NCI-H1105 (cell line): ENCODE results near the gene ADCY7.
A peak's percentile ranks its signal among the peaks of the same experiment; 100 is the strongest.
"Not testable (repeated sequence)": the region's sequence is repeated elsewhere in the genome, so short reads cannot be mapped to it uniquely, and the experiment has no call there.

Experiments used
- DNase-seq: peaks from one replicate; lab custom pipeline; 2025; lab: John Stamatoyannopoulos, UW

ADCY7 gene

DNA sequence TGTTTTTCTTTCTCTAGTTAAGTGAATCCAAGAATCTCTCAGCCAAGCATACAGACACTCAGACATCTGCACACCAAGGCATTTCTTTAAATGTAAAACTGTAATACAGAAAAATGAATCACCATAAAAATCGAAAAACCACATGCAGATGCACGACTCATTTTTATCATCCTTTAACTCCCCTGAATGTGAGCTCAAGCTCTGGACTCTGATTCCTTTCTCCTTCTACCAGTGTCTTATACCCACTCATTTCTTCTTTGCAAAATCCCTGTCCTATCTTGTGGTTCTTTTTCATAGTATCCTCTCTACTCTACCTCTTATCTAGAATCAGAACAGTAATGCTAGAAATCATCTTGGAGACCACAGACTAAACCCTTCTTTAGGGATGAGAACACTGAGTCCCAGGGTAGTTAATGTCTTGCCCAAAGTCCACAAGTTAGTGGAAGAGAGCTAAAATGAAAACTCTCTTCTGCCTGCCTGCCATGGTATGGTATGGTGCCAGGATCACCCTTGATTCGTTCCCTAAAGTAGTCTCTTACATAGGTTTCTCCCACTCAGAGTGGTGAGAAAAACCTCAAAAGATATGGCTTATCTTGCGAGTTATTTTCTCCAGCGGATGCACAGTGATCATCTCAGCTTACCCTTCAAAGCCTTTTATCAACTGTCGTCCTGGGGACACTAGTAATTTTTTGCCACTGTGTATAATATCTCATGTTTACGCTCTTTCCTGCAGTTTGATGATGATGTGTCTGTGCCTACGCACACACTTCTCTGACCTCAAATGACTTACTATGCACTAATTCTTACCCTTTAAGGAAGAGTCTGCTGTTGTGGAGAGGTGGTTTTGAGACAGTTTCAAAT is 72.2 kb downstream of the ADCY7 start:
- DNase-seq = no peak

GRCh38 chr16:50340578-50340977 is 74.2 kb downstream of the ADCY7 start:
- no peak for DNase-seq

- DNase-seq = not testable (repeated sequence)
Measured at GRCh38 chr16:50343566-50343965, 77.2 kb downstream of the ADCY7 start.

DNA sequence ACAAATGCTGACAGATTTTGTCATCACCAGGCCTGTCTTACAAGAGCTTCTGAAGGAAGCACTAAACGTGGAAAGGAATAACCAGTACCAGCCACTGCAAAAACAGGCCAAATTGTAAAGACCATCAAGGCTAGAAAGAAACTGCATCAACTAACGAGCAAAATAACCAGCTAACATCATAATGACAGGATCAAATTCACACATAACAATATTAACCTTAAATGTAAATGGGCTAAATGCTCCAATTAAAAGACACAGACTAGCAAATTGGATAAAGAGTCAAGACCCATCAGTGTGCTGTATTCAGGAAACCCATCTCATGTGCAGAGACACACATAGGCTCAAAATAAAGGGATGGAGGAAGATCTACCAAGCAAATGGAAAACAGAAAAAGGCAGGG is 78.9 kb downstream of the ADCY7 start:
- DNase-seq = not testable (repeated sequence)

DNA sequence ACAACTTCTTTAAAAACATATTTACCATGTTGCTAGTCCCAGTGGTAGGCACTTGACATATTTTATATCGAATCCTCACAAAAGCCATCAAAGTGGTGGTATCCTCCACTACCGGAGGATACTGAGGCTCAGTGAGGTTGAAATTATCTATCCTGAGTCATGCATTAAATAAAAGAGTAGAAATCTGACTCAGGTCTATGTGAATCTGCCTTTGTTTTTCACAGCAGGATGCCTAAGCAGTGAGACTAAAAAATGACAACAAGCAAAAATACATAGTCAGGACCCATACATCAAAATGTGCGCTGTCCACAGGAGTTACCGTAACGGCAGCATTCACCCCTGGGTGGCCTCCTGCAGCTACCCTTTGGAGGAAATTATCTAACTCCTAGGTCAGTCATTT is 84.8 kb downstream of the ADCY7 start:
- DNase-seq = no peak

DNA sequence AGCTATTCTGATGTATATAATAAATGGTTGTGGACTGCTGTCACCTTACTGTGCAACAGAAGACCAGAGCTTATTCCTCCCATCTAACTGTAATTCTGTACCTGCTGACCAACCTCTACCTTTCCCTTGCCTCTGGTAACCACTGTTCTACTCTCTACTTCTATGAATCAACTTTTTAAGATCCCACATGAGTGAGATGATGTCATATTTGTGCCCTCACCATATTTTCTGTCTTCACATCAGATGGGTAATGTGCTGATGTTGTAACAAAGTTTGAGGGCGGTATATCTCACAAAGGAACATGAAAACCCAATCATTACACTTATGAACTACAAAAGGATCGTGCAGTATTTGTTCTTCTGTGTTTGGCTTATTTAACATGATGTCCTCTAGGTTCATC is 85.6 kb downstream of the ADCY7 start:
- no peak for DNase-seq

DNA sequence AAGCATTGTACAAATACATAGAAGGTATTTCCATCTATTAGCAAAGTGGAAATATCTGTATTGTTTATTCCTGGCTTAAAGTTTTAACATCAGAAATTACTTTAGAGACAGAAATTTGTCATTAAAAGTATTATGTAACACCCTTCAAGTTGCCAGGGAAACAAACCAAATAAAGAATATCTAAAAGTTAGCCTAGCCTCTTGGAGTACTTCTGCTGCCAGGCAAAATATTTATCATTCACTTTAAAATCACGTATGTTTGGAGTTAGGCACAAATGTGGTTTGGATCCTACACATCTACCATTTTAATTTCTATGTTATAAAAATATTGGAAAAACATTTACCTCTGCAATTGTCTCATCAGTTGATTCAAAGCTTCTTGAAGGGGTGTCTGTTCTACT is 87.7 kb downstream of the ADCY7 start:
- no peak for DNase-seq

DNA sequence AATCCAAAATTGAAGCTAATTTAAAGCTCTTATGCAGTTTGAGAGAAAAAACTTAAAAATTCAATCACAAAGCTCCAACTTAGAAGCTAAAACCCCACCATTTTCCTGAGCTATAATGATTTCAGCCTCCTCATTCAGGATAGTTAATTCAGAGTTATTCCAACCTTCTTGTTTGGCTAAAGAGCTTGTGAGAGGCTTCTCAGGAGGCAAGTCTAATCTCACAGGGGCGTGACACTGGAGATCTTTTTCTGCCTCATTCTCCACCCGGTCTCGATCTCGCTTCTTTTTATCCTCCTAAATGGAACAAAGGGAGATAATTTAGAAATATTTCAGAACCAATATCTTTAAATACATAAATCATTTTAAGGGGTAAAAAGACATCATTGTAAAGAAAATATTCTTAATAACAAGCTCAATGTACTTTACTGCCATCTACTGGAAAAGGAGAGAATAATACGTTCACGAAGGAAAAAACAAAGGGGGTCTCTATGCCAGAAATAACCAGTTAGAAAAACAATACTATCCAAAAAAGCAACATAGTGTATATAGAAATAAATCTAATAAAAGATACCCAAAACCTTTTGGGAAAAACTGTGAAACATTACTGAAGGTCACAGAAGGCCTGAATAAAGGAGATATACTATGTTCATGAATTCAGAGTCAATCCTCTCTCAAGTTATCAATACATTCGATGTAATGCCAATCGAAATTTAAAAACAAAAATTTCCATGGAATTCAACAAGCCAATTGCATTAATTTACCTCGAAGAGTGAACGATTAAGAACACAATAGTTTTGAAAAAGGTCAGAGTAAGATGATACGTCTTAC is 88.5 kb downstream of the ADCY7 start:
- DNase-seq = peak; percentile 18

GRCh38 chr16:50359626-50360025 is 93.3 kb downstream of the ADCY7 start:
- DNase-seq = no peak

- DNase-seq = no peak
Measured at GRCh38 chr16:50360033-50360778, 93.9 kb downstream of the ADCY7 start.

DNA sequence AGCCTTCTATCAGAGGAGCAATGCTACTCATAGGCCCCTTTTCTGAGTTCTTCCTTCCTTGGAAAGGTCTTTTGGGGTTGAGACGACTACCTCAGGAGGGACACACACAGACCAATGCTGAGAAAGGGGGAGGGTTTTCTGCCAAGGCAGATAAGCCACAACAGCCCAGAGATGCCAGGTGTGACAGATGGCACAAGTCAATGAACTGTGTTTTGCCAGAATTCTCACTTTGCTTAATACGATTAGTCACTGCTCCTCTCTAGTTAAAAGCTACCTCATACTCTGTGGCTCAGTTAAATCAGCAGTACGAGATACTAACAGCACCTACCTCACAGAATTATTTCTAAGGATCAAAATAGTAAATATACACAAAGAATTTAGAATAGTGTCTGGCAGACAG is 94.4 kb downstream of the ADCY7 start:
- no peak for DNase-seq

- DNase-seq = no peak
Measured at GRCh38 chr16:50363656-50364055, 97.3 kb downstream of the ADCY7 start.

GRCh38 chr16:50365791-50366575 is 99.6 kb downstream of the ADCY7 start:
- DNase-seq = no peak
